Panc1 (cell line): Measurements from ENCODE around the gene AHRR. TPM values are rescaled to one million over a fixed set of nuclear protein-coding genes. Genes with fewer than 3 reads are reported as not detected.

Experiments used
- ATAC-seq: fragments of 200-7000 bp; cut with Tn5 transposase; 2 replicates; pipeline ENCODE4 v1.9.1; 2020; ENCODE audit warnings: mild to moderate bottlenecking, moderate library complexity
- BruUV-seq: library from RNA; stranded (reverse); fragments of 400-500 nt; replicated peaks from 2 replicates; lab custom pipeline; 2021; lab: Mats Ljungman, UMichigan
- CTCF ChIA-PET: fragments of 300-600 bp; sonication (Branson Sonifier 250); formaldehyde crosslinking; loops from one replicate; lab custom pipeline; 2022; ENCODE audit warnings: antibody characterized with exemption; lab: Charles Lee
- POLR2A ChIA-PET: fragments of 300-600 bp; sonication (Branson Sonifier 250); formaldehyde crosslinking; loops from one replicate; lab custom pipeline; 2022; ENCODE audit warnings: antibody characterized with exemption; lab: Charles Lee
- DNase-seq: peaks from one replicate; pipeline ENCODE4 v3.0.0-alpha.2; 2010; ENCODE audit warnings: low read depth, low spot score
- H3K27ac ChIP-seq: 2 replicates; pipeline ENCODE4 v1.5.1; 2011; ENCODE audit warnings: mild to moderate bottlenecking, low read length, inconsistent platforms
- H3K27me3 ChIP-seq: fragments of 200-500 bp; sonication (Bioruptor generic); 2 replicates; pipeline ENCODE4 v1.6.0; 2014; ENCODE audit warnings: low read length, inconsistent platforms; ENCODE audit not compliant: control insufficient read depth, insufficient read depth
- H3K36me3 ChIP-seq: fragments of 200-500 bp; sonication (Bioruptor generic); 2 replicates; pipeline ENCODE4 v1.5.1; 2014; ENCODE audit warnings: inconsistent platforms, mild to moderate bottlenecking, low read length, moderate library complexity; ENCODE audit not compliant: control insufficient read depth, insufficient read depth
- H3K4me1 ChIP-seq: 2 replicates; pipeline ENCODE4 v1.5.1; 2011; ENCODE audit warnings: inconsistent platforms, mild to moderate bottlenecking, low read length, moderate library complexity; ENCODE audit not compliant: control insufficient read depth, insufficient read depth
- H3K4me3 ChIP-seq, 2 experiments: 2 replicates each; pipeline ENCODE4 v1.5.1; 2011 to 2012; ENCODE audit warnings: low read depth in 2 of 2, low read length in 2 of 2, mild to moderate bottlenecking in 2 of 2, inconsistent platforms in 1 of 2, moderate library complexity in 1 of 2
- H3K9me3 ChIP-seq: fragments of 200-500 bp; sonication (Bioruptor generic); 2 replicates; pipeline ENCODE4 v1.5.1; 2014; ENCODE audit warnings: low read depth, mild to moderate bottlenecking, inconsistent platforms, low read length, moderate library complexity; ENCODE audit not compliant: control insufficient read depth, insufficient read depth
- CTCF ChIP-seq: fragments of 450-650 bp; IDR thresholded peaks from 2 replicates; pipeline ENCODE4 v1.5.1; 2017; ENCODE audit warnings: mild to moderate bottlenecking
- POLR2AphosphoS5 ChIP-seq: IDR thresholded peaks from 2 replicates; pipeline ENCODE4 v1.6.1; 2012; ENCODE audit warnings: mild to moderate bottlenecking, low read depth, low read length, moderate library complexity
- REST ChIP-seq, 2 experiments: IDR thresholded peaks; 2 replicates each; pipeline ENCODE4 v1.6.1; 2011 to 2012; ENCODE audit warnings: low read depth in 2 of 2, control low read depth in 1 of 2, low read length in 1 of 2, mild to moderate bottlenecking in 1 of 2, moderate library complexity in 1 of 2; ENCODE audit not compliant: insufficient read depth in 1 of 2
- SIN3A ChIP-seq: IDR thresholded peaks from 2 replicates; pipeline ENCODE4 v1.6.1; 2012; ENCODE audit warnings: low read depth, mild to moderate bottlenecking, low read length, moderate library complexity, borderline replicate concordance; ENCODE audit not compliant: insufficient read depth
- TCF7L2 ChIP-seq: IDR thresholded peaks from 2 replicates; pipeline ENCODE4 v1.6.1; 2011; ENCODE audit warnings: mild to moderate bottlenecking, low read depth, low read length, inconsistent platforms
- in situ Hi-C: cut with HindIII; loops from 2 replicates; pipeline ENCODE4 v1.10.0; 2016; ENCODE audit warnings: low sequenced_read_pairs, low pct_unique_long_range_greater_than_20kb
- intact Hi-C: fragments of 100-400 bp; cut with micrococcal nuclease; formaldehyde crosslinking; loops from one replicate; pipeline ENCODE4 v1.10.0; 2022; ENCODE audit not compliant: unreplicated experiment
- total RNA-seq: library from RNA; stranded (reverse); gene quantifications from one replicate; pipeline ENCODE4 v1.2.1, GENCODE V29; 2021; ENCODE audit not compliant: unreplicated experiment

AHRR gene
- total RNA-seq, 1 experiment from 2014 or later = 23.6 TPM

- TF ChIP-seq CTCF (no peak), REST (IDR thresholded peaks at IDR 0.05; ENCODE audit: insufficient read depth in 1 of 2, low read depth in 2 of 2, low read length in 1 of 2) (no peak), SIN3A (no peak), TCF7L2 (no peak), POLR2AphosphoS5 (no peak)
- no TSS peak for BruUV-seq
- intact Hi-C loops = no loop called here
- H3K27me3 ChIP-seq = no peaks in the 10 kb centered on the region
- no peaks in the 10 kb centered on the region for H3K36me3 ChIP-seq
- peaks cover 5% of the 10 kb centered on the region; the same call in 1 of the 2 replicates for H3K4me1 ChIP-seq
- H3K9me3 ChIP-seq = no peaks in the 10 kb centered on the region
- ChIA-PET CTCF (interaction anchor here (0.6 kb wide), 1 partner anchor 14 kb away, joined by 5 read pairs; no protein-coding TSS in a partner anchor), POLR2A (no interaction called here)
- in situ Hi-C loops = no loop called here
- no peak for DNase-seq
- peak; percentile 66 for ATAC-seq
- no peak overlapping the region for H3K27ac ChIP-seq
- no peak overlapping the region for H3K4me3 ChIP-seq
Measured at GRCh38 chr5:395156-395920, 73.8 kb downstream of the AHRR start.

- Histone ChIP-seq H3K4me3 (no peak overlapping the region), H3K9me3 (no peaks in the 10 kb centered on the region), H3K27me3 (no peaks in the 10 kb centered on the region), H3K4me1 (peaks cover 5% of the 10 kb centered on the region; the same call in 1 of the 2 replicates), H3K36me3 (no peaks in the 10 kb centered on the region), H3K27ac (no peak overlapping the region)
- POLR2A ChIA-PET = no interaction called here
- intact Hi-C loops = no loop called here
- TF ChIP-seq CTCF (no peak), POLR2AphosphoS5 (no peak), TCF7L2 (no peak), SIN3A (no peak), REST (IDR thresholded peaks at IDR 0.05; ENCODE audit: insufficient read depth in 1 of 2, low read depth in 2 of 2, low read length in 1 of 2) (no peak)
- CTCF ChIA-PET = no interaction called here
- DNase-seq (no peak), ATAC-seq (0 out of 2 replicates have a peak, but pooled peaks have one; percentile 3)
- in situ Hi-C loops = no loop called here
- BruUV-seq = no TSS peak
Measured at GRCh38 chr5:395921-396530, 74.5 kb downstream of the AHRR start.
